Measurements from ENCODE around the gene PTPN11. TPM values are rescaled to one million over a fixed set of nuclear protein-coding genes. Genes with fewer than 3 reads are reported as not detected.

Gene PTPN11
- total and polyA plus RNA-seq, 12 donors: 14.4 to 129 (median 72.0) TPM

DNA sequence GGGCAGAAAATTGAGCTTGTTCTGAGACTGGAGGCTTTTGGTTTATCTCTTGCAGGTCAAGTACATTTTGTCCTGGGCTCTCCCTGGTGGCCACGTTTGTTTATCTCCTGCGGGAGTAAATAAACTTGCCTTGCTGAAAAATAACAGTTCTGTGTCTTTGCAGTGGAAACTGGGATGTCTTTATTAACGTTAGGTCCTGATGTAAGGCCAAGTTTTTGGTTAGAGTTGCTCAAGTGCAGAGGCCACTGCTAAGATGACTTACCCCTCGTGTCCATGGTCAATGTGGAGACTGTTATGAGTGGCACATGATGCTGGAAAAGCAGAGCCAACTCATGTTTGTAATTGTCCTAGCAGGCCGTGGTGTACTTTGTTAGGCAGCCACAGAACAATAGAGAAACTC is 3.8 kb downstream of the PTPN11 start:
- no peak for TF ChIP-seq POLR2A (IDR thresholded peaks at IDR 0.05)
- TF ChIP-seq, protein P1, sequence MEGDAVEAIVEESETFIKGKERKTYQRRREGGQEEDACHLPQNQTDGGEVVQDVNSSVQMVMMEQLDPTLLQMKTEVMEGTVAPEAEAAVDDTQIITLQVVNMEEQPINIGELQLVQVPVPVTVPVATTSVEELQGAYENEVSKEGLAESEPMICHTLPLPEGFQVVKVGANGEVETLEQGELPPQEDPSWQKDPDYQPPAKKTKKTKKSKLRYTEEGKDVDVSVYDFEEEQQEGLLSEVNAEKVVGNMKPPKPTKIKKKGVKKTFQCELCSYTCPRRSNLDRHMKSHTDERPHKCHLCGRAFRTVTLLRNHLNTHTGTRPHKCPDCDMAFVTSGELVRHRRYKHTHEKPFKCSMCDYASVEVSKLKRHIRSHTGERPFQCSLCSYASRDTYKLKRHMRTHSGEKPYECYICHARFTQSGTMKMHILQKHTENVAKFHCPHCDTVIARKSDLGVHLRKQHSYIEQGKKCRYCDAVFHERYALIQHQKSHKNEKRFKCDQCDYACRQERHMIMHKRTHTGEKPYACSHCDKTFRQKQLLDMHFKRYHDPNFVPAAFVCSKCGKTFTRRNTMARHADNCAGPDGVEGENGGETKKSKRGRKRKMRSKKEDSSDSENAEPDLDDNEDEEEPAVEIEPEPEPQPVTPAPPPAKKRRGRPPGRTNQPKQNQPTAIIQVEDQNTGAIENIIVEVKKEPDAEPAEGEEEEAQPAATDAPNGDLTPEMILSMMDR (IDR thresholded peaks at IDR 0.05): no peak
- no peaks in the 10 kb centered on the region for H3K9me3 ChIP-seq (replicated peaks in 1 of 3)
- H3K4me1 ChIP-seq (replicated peaks in 1 of 2): peaks cover 21 to 46% of the 10 kb centered on the region in 2 donors
- peak overlapping the region in 2 of 5 donors; percentile 39 to 52 for H3K27ac ChIP-seq
- intact Hi-C loops (cut with DNase I): no loop called here
- DNase-seq: peak in 3 of 7 donors; percentile 9 to 65 (median 25)
- no peak overlapping the region for H3K4me3 ChIP-seq
- 23 to 51% (median 47%) methylated on average over 5 of the region's 5 CpGs for WGBS, 4 donors
- H3K36me3 ChIP-seq (replicated peaks in 1 of 2): no peaks in the 10 kb centered on the region
- no peaks in the 10 kb centered on the region for H3K27me3 ChIP-seq

DNA sequence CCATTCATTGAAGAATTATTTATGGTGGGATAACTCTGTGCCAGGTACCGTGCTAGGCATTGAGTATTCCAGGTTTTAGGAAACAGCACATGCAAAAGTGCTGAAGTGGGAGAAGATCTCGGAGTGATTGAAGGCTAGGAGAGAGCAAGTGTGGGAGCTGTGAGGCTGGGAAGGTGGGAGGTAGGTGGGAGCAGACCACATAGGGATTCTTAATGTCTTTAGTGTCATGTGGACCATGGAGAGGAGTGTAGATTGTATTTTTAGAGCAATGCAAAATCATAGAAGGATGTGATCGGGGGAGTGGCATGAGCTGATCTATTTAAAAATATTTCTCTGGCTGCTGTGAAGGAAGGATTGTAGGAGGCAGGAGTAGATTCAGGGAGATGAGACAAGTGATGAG is 5.4 kb downstream of the PTPN11 start:
- intact Hi-C loops (cut with DNase I): no loop called here
- WGBS, 4 donors: 92 to 95% (median 93%) methylated on average over 3 of the region's 3 CpGs
- TF ChIP-seq POLR2A (IDR thresholded peaks at IDR 0.05): no peak
- TF ChIP-seq, protein P1 (IDR thresholded peaks at IDR 0.05): no peak

DNA sequence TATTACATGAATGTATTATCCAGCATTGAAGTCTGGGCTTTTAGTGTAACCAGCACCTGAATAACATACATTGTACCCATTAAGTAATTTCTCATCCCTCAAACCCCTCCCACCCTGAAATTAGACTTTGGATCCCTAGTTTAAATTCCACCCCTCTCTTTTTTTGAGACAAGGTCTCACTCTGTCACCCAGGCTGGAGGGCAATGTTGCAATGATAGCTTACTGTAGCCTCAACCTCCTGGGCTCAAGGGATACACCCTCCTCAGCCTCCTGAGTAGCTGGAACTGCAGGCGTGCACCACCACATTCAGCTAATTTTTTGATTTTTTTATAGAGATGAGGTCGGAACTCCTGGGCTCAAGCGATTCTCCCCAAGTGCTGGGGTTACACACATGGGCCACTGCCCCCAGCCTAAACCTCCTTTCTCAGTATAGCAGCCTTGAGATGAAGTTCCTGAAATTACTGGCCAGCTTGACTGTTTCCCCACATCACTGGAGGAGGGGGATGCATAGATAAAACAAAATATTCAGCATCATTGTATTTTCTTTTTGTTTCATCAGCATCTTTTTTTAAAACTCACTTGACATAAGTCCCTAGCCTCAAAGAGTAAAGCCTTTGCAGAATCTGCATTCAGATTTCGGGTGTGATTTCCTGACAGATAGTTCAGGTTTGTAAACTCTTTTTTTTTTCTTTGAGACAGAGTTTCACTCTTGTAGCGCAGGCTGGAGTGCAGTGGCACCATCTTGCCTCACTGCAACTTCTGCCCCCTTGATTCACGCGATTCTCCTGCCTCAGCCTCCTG is 7.0 kb downstream of the PTPN11 start:
- H3K27me3 ChIP-seq: no peaks in the 10 kb centered on the region
- WGBS, 4 donors: 90 to 97% (median 93%) methylated on average over 7 of the region's 7 CpGs
- H3K9me3 ChIP-seq (replicated peaks in 1 of 3): no peaks in the 10 kb centered on the region
- intact Hi-C loops (cut with DNase I): no loop called here
- no peak overlapping the region for H3K27ac ChIP-seq
- no peak overlapping the region for H3K4me3 ChIP-seq
- no peak for DNase-seq
- H3K36me3 ChIP-seq (replicated peaks in 1 of 2): no peaks in the 10 kb centered on the region
- no peak for TF ChIP-seq POLR2A (IDR thresholded peaks at IDR 0.05)
- TF ChIP-seq, protein P1 (IDR thresholded peaks at IDR 0.05): no peak
- peaks cover 0 to 24% of the 10 kb centered on the region in 2 donors for H3K4me1 ChIP-seq (replicated peaks in 1 of 2)

More for the DNA sequence above, 5.4 kb downstream of the PTPN11 start:
- no peak for DNase-seq
- Histone ChIP-seq H3K4me1 (replicated peaks in 1 of 2) (peaks cover 13 to 37% of the 10 kb centered on the region in 2 donors), H3K4me3 (no peak overlapping the region), H3K27me3 (no peaks in the 10 kb centered on the region), H3K9me3 (replicated peaks in 1 of 3) (no peaks in the 10 kb centered on the region), H3K36me3 (replicated peaks in 1 of 2) (no peaks in the 10 kb centered on the region), H3K27ac (no peak overlapping the region)

DNA sequence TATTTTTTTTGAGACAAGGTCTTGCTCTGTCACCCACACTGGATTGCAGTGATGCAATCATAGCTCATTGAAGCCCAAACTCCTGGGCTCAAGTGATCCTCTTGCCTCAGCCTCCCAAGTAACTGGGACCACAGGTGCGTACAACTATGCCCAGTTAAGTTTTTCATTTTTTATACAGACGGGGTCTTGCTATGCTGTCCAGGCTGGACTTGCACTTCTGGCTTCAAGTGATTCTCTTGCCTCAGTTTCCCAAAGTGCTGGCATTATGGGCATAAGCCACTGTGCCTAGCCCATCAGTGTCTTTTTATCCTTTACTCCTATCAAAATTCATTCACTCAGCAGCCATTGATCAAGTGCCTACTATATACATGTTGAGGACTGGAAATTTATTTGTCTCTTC is 9.0 kb downstream of the PTPN11 start:
- Histone ChIP-seq H3K27ac (no peak overlapping the region), H3K9me3 (replicated peaks in 1 of 3) (no peaks in the 10 kb centered on the region), H3K4me1 (replicated peaks in 1 of 2) (peaks cover 0 to 6% of the 10 kb centered on the region in 2 donors), H3K27me3 (no peaks in the 10 kb centered on the region), H3K36me3 (replicated peaks in 1 of 2) (no peaks in the 10 kb centered on the region), H3K4me3 (no peak overlapping the region)
- no peak for DNase-seq
- no peak for TF ChIP-seq POLR2A (IDR thresholded peaks at IDR 0.05)
- TF ChIP-seq, protein P1 (IDR thresholded peaks at IDR 0.05): no peak
- intact Hi-C loops (cut with DNase I): no loop called here
- WGBS, 4 donors: 89 to 97% (median 96%) methylated on average over 2 of the region's 2 CpGs

All from adrenal gland (tissue), 12 donors.